T-helper 2 cell treated with Interferon-gamma antibody and Interleukin-4, amounts not matched to agents 100 ng/mL and 5 ng/mL, for 36 hours (primary cell): Measurements from ENCODE around the gene ESCO1. TPM values are rescaled to one million over a fixed set of nuclear protein-coding genes. Genes with fewer than 3 reads are reported as not detected.
"Not testable (repeated sequence)": the region's sequence is repeated elsewhere in the genome, so short reads cannot be mapped to it uniquely, and the experiment has no call there.

ENCODE experiments used
- intact Hi-C: fragments of 100-400 bp; cut with micrococcal nuclease; formaldehyde crosslinking; loops from one replicate; pipeline ENCODE4 v1.15.1; 2023
- total RNA-seq: library from RNA; stranded (reverse); gene quantifications from 2 replicates; pipeline ENCODE4 v1.2.3, GENCODE V29; 2022

The ESCO1 gene, protein sequence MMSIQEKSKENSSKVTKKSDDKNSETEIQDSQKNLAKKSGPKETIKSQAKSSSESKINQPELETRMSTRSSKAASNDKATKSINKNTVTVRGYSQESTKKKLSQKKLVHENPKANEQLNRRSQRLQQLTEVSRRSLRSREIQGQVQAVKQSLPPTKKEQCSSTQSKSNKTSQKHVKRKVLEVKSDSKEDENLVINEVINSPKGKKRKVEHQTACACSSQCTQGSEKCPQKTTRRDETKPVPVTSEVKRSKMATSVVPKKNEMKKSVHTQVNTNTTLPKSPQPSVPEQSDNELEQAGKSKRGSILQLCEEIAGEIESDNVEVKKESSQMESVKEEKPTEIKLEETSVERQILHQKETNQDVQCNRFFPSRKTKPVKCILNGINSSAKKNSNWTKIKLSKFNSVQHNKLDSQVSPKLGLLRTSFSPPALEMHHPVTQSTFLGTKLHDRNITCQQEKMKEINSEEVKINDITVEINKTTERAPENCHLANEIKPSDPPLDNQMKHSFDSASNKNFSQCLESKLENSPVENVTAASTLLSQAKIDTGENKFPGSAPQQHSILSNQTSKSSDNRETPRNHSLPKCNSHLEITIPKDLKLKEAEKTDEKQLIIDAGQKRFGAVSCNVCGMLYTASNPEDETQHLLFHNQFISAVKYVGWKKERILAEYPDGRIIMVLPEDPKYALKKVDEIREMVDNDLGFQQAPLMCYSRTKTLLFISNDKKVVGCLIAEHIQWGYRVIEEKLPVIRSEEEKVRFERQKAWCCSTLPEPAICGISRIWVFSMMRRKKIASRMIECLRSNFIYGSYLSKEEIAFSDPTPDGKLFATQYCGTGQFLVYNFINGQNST
- 18.5 and 19.9 TPM in 2 replicates for total RNA-seq

DNA sequence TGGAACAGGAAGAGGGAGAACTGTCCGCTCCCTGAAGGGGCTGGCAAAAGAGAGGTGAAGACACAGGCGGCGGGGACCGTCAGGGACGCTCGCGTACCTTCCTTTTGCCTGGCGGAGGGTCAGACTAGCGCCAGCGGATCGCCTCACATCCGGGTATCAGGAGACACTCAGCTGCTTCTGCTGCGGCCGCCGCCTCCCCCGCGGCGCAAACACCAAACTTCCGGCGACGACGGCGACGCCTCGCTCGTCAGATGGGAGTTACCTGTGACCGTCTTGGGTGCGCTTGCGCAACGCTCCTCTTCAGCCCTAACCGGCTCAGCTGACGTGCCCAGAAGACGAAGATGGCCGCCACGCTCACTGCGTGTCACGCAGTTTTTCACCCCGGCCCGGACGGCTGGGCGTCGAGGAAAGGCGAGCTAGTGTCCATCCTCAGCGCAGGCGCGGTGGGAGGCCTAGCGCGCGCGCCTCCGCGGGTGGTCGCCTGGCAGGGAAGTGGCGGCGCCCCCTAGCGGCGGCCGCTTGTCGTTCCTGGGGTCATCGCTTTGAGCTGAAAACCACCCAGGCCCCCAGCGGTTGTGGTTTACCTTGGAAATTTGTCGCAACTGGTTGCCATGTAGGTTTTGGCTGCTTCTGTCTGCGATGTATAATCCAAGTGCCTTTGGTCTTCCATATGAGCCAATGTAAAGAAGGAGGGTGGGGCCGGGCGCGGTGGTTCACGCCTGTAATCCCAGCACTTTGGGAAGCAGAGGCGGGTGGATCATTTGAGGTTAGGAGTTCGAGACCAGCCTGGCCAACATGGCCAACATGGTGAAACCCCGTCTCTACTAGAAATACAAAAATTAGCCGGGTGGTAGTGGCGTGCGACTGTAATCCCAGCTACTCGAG, at the start of gene ESCO1:
Gene ESCO1 (minus strand): TSS at position 179 of the 885 bp plus-strand sequence. CDS start 25,861 bp downstream, outside the sequence.
- intact Hi-C loops = loop anchor here (1.0 to 5.0 kb wide), 5 partner anchors 12 to 488 kb away; partner anchors contain the start of genes ABHD3, MIB1 and SNRPD1

DNA sequence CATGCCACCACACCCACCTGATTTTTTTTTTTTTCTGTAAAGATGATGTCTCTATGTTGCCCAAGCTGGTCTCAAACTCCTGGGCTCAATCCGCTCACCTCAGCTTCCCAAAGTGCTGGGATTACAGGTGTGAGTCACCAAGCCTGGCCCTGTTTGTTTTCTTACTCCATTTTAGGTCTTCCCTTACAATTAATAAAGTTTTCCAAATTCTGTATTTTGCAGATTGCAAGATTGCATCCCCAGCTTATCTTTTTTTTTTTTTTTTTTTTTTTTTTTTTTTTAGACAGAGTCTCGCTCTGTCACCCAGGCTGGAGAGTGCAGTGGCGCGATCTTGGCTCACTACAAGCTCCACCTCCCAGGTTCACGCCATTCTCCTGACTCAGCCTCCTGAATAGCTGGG, 39.9 kb upstream of the ESCO1 start:
- intact Hi-C loops = not testable (repeated sequence)

DNA sequence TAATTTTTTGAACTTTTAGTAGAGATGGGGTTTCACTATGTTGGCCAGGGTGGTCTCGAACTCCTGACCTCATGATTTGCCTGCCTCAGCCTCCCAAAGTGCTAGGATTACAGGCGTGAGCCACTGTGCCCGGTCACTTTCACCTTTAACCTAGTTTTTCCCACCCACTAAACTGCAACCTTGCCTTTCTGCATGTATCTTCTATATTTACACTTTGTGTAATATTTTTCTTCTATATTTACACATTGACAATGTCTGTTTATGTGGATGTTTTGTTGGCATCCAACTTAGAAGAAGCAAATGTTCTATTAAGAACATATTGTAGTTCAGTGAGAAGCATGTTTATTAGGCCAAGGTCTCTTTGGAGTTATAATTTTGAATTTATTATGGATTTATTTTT, 38.3 kb upstream of the ESCO1 start:
- intact Hi-C loops = no loop called here

DNA sequence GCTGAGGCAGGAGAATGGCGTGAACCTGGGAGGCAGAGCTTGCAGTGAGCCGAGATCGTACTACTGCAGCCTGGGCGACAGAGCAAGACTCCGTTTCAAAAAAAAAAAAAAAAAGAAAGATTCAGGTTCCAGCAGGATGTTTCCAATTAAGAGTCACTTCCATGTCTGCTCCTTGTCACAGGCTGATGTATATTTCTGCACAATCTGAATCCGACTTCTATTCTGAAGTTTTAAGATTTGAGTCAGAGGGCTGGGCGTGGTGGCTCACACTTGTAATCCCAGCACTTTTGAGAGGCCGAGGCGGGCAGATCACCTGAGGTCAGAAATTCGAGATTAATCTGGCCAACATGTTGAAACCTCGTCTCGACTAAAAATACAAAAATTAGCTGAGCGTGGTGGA, 36.3 kb upstream of the ESCO1 start:
- intact Hi-C loops = no loop called here

DNA sequence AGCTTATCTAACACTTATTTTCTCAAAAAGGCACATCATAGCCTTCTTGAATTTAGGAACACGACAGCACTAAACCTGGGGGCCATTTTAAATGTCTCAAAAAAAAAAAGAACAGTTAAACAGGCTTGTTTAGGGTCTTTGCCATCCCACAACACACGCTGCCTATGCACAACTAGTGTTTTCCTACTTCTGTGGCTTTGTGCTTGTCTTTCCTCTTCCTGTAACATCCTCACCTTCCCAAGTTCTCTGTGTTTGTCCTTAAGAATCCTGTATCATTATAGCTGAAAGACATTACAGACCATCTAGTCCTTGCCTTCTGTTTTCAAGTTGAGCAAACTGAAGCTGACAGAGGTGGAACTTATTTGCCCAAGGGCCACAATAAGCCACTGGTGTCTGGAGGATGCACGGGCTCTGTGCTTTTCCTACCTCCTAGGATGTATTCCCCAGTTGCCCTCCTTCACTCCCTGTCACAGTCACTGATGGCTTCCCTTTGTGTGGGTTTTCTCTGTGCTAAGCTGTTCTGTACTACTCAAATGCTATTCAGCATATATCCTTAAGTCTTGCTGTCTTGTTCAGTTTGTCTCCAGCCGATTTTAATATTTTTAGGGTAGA, 34.2 kb upstream of the ESCO1 start:
- intact Hi-C loops = no loop called here

DNA sequence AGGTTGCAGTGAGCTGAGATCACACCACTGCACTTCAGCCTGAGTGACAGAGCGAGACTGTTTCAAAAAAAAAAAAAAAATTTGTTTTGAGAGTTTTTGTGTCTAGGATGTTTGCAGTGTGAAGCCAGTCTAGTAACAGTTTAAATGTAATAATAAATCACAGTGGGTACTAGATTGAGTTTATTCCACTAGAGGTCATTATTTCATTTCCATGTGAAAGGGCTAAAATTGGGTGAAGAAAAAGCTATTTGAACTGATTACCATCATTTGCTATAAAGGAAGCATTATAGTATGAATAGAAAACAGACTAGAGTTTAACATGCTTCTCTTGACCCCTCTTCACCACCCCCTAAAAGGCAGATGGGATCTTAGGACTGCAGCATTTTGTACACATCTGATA, 31.9 kb upstream of the ESCO1 start:
- intact Hi-C loops = no loop called here

DNA sequence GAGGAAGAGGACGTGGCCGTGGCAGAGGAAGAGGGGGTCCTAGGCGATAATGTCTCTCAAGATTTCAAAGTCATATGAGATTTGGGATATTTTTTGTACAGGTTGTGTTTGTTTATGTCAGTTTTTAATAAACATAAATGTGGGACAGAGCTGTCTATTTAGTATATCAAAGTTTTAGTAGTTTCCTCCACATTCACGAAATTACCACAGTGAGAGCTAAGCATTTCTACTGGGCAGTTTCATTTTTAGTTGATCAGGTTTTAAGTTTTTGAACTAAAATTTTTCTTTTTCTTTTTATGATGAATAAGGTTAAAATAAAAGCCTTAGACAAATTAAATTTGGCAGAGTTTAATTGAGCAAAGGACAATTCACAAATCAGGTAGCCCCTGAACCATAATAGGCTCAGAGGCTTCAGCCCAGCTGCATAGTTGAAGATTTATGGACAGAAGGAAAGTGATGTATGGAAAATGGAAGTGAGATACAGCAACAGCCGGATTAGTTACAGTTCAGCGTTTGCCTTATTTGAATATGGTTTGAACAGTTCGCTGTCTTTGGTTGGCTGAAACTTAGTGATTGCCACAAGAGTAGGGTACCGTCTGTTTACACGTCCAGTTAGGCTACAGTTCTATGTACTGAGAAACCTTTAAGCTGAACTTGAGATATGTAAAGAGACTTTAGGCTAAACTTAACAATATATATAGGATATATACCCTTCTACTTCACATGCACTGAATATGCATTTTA, 28.8 kb upstream of the ESCO1 start:
- intact Hi-C loops = no loop called here

DNA sequence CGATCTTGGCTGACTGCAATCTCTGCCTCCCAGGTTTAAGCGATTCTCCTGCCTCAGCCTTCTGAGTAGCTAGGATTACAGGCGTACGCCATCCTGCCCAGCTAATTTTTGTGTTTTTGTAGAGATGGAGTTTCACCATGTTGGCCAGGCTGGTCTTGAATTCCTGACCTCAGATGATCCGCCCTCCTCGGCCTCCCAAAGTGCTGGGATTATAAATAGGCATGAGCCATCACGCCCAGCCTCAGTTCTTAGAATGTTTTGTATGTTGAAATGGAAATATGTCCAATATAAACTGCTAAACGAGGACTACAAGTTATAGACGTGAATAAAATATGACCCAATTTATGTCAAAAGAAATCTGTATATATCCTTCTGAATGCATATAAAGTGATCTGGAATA, 21.1 kb upstream of the ESCO1 start:
- intact Hi-C loops = not testable (repeated sequence)

DNA sequence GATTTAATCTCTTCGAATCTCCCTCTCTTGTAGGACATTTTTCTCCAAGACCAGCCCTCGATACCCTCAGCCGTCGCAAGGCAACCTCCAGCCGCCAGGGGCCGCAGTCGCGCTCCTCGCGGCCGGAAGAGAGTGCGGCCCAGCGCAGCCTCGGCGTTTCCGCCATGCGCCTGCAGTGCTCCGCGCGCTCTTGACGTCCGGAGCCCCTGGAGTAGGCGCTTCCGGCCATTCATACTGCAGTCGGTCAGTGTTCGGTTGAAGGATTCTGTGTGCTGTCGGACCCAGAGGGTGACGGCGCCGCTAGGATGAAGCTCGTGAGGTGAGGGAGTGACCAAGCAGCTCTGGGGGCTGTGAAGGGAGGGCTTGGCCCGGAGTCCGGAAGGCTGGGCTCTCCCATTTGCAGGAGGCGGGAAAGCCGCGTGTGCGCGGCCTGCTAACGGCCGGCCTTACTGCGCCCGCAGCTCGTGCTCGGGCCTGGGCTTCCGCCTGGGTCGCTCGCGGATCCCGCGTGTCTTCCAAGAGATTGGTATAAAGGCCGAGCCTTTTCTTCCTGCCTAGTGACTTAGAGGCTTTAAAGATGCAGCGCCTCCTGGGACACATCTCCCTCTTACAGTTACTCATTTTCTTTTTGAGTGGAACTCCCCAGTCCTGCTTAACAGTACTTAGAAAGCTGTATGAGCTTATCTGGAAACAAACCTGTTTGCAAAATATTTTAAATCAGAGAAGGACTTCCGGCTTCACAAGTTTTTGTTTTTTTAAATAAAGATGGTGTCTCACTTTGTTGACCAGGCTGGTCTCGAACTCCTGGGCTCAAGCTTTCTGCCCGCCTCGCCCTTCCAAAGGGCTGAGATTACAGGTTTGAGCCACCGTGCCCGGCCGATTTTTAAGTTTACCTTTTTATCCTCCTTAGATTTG, 11.9 kb upstream of the ESCO1 start, which contains the start of gene SNRPD1:
Gene SNRPD1 (plus strand): TSS at position 190 of the 915 bp plus-strand sequence. CDS start 116 bp downstream, at position 306.
- intact Hi-C loops = loop anchor here (1.0 kb wide), 4 partner anchors 12 to 128 kb away; partner anchors contain the start of genes ABHD3, ESCO1 and MIB1

DNA sequence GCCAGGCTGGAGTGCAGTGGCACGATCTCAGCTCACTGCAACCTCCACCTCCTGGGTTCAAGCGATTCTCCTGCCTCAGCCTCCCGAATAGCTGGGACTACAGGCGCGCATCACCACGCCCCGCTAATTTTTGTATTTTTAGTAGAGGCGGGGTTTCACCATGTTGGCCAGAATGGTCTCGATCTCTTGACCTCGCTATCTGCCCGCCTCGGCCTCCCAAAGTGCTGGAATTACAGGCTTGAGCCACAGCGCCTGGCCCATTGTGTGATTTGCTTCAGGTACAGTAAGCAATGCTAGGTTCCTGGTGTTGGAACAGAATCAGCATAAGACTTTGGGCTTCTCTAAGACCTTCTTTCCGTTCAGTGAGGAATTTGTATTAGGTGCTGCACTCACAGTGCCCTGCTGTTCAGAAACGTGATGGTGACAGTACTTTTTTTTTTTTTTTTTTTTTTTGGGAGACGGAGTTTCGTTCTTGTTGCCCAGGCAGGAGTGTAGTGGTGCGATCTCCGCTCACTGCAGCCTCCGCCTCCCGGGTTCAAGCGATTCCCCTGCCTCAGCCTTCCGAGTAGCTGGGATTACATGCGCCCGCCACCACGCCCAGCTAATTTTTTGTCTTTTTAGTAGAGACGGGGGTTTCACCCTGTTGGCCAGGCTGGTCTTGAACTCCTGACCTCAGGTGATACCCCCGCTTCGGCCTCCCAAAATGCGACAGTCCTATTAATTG, 11.1 kb upstream of the ESCO1 start:
- intact Hi-C loops = loop anchor here (1.0 kb wide), 4 partner anchors 11 to 129 kb away; partner anchors contain the start of genes ABHD3, ESCO1 and MIB1

DNA sequence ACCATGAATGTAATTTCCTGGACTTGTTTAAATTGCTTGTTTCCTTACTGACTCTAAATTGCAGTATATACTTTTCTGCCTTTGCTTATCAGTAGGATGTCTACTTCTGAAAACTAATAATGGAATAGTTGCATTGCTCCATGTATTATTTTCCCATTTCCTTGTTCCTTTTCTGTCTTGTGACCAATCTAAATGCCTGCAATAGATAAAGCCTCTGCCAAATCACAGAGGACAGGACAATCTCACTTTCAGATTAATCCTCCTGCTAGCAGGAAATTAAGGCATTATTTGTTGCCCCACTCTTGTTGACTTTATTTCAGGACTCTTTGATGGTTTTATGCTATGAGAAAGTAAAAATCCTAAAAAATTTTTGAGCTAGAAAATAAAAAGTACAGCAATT, 4.7 kb upstream of the ESCO1 start:
- intact Hi-C loops = no loop called here

DNA sequence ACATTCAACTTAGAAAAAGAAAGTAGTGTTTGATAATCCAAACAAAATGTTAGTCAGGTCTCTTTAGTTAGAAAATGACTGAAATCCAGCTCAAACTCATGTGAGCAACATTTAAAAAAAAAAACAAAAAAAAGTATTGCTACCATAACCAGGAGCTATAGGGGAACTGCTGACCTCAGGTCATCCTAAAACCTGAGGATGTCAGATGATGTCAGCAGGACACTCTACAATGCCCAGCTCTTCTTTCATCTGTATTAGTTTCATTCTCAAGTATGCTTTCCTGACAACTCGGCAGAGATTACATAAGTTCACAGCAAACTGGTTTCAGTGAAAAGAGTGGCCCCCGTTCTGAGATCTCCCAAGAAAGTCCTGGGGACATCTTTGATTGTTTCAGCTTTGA, 4.2 kb upstream of the ESCO1 start:
- intact Hi-C loops = loop anchor here (5.0 kb wide), 1 partner anchor 248 kb away; no protein-coding TSS in a partner anchor

DNA sequence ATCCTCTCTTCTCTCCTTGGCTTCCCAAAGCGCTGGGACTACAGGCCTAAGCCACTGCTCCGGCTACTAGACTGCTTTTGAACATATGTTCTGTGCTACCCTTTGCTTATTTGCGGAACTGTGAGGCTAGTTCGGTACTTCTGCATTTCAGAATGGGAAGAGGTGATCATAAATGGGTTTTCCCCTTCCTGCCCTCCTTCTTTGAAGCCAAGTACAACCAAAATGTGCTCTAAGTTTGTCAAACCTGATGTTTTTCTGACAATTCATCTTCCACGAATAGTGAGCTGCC, 1.7 kb upstream of the ESCO1 start:
- intact Hi-C loops = loop anchor here (5.0 kb wide), 1 partner anchor 250 kb away; no protein-coding TSS in a partner anchor

DNA sequence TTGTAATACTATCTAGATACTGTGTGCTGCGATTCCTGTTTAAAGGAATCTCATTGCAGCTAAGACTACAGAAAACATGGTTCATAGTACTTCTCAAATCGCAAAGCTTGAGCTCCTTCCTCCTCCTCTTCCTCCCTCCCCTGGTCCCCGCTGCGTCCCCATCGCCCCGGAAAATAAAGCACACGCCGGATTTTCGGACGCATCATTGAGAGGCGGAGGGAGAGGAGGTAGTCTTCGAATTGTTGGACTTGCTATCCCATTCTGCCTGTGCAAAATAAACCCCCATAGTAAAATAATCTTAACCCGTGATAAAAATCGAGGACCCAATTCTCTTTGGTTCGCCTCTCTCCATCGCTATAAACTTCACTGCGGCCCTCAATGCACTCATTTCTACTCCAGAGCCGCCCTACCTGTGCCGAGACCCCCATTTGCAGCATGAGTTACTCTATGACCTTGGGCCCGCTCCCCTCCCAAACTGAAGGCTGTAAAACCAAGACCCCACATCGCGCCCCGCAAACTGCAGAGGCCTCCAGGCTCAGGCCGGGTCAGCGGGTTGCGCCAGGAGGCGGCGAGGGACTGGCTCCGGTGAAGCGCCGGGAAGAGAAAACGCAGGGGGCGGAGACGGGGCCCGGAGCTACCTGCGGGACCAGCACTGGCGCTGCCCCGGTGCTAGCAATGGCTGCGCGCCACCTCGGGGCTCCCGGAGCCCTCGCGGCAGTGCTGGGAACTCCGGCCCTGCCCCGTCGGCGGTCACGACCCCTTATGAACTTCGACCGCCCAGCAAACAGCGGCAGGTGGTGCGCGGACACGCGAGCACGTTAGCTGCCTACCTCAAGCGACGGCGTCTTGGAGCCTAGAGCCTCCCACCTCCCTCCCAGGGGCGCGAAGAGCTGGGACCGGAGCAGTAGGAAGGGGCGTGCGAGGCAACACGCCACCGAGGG, 649 bp downstream of the ESCO1 start:
- intact Hi-C loops = loop anchor here (1.0 to 5.0 kb wide), 5 partner anchors 12 to 488 kb away; partner anchors contain the start of genes ABHD3, MIB1 and SNRPD1

DNA sequence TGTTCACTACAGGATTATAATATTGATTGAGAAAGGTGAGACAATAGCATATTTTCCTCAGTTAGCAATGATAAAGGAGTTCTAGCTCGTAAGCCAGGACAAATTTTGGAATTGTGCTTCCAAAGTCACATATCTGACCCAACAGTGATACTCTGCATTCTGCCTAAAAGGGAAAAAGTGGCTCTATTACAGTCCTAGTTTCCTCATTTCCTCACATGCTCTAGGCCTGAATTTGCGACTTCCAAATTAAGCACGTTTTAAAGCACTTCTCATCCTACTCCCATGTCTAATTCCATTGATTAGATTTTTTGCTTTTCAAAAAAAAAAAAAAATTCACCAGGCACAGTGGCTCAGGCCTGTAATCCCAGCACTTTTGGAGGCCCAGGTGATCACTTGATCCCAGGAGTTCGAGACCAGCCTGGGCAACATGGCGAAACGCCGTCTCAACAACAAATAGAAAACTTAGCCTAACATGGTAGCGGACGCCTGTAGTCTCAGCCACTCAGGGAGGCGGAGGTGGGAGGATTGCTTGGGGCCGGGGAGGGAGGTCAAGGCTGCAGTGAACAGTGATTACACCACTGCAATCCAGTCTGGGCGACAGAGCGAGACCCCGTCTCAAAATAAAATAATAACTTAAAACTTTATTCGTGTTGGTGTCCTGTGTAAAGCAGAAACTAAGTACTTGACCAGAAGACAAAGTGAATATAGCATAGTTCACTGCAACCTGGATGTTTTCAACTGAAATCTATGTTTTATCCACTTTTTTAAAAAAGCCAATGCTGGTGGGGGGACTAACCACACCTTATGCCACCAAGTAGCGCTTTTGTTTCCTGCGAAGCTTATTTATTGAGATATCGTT, 1.5 kb downstream of the ESCO1 start:
- intact Hi-C loops = no loop called here

DNA sequence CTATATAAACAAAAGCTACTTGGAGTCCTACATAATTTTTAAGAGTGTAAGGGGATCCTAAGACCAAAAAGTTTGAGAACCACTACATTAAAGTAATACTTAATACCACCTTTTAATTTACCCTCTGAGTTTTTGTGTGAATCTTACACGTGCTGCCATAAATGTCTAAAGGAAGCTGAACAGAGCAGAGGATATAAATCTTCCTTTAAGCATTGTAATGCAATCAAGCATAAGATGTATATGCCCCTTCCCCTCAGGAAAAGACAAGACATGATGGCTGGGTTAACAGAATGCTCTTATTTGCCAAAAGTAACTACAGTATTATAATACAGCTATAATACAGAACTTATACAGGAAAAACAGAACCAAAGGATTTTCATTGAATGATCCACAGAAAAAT, 2.9 kb downstream of the ESCO1 start:
- intact Hi-C loops = no loop called here
